Thoracic aorta (tissue), 2 donors: ENCODE measurements around the gene ZNF223. TPM values are rescaled to one million over a fixed set of nuclear protein-coding genes. Genes with fewer than 3 reads are reported as not detected.

Experiments used
- ATAC-seq: fragments of 150-250 bp; one replicate; pipeline ENCODE4 v1.8.0; 2017; ENCODE audit warnings: low read depth; ENCODE audit not compliant: insufficient number of reproducible peaks, low FRiP score
- DNase-seq: peaks from one replicate; pipeline ENCODE4 v3.0.0-alpha.2; 2020; ENCODE audit warnings: low spot score
- H3K27ac ChIP-seq, 2 donors: fragments of 200-600 bp; sonication (generic); 1 replicate in 1 of 2; 2 replicates in 1 of 2; pipeline ENCODE4 v1.5.1; 2016; ENCODE audit warnings: mild to moderate bottlenecking in 2 of 2, moderate library complexity in 2 of 2
- H3K27me3 ChIP-seq: fragments of 200-600 bp; sonication (generic); replicated peaks from 2 replicates; pipeline ENCODE4 v1.6.0; 2016; ENCODE audit warnings: mild to moderate bottlenecking; ENCODE audit not compliant: insufficient read depth
- H3K36me3 ChIP-seq: fragments of 200-600 bp; sonication (generic); one replicate; pipeline ENCODE4 v1.5.1; 2016
- H3K4me1 ChIP-seq, 2 donors: fragments of 200-600 bp; sonication (generic); 1 replicate in 1 of 2; 2 replicates in 1 of 2; pipeline versions ENCODE4 v1.5.1 to v1.6.0; 2016; ENCODE audit warnings: low read depth in 2 of 2, mild to moderate bottlenecking in 1 of 2; ENCODE audit not compliant: control insufficient read depth in 1 of 2
- H3K4me3 ChIP-seq: fragments of 200-600 bp; sonication (generic); 2 replicates; pipeline ENCODE4 v1.5.1; 2016; ENCODE audit warnings: mild to moderate bottlenecking
- H3K9me3 ChIP-seq: fragments of 200-600 bp; sonication (generic); 2 replicates; pipeline ENCODE4 v1.5.1; 2016
- total RNA-seq, 2 donors: library from RNA; depleted of rRNA; stranded (reverse); fragments of >200 nt; gene quantifications; one replicate each; pipeline versions ENCODE4 v1.1.0 to v1.2.3, GENCODE V29; 2016
- TF ChIP-seq, protein P1 (sequence below): fragments of 200-600 bp; sonication (generic); IDR thresholded peaks from one replicate; pipeline ENCODE4 v1.5.1; 2019; ENCODE audit warnings: antibody characterized with exemption

ZNF223 gene
- total RNA-seq, 2 donors from 2014 or later = 2.0 to 6.6 TPM

- DNase-seq = peak; percentile 89
- TF ChIP-seq, protein P1, sequence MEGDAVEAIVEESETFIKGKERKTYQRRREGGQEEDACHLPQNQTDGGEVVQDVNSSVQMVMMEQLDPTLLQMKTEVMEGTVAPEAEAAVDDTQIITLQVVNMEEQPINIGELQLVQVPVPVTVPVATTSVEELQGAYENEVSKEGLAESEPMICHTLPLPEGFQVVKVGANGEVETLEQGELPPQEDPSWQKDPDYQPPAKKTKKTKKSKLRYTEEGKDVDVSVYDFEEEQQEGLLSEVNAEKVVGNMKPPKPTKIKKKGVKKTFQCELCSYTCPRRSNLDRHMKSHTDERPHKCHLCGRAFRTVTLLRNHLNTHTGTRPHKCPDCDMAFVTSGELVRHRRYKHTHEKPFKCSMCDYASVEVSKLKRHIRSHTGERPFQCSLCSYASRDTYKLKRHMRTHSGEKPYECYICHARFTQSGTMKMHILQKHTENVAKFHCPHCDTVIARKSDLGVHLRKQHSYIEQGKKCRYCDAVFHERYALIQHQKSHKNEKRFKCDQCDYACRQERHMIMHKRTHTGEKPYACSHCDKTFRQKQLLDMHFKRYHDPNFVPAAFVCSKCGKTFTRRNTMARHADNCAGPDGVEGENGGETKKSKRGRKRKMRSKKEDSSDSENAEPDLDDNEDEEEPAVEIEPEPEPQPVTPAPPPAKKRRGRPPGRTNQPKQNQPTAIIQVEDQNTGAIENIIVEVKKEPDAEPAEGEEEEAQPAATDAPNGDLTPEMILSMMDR = peak; percentile 20
- Histone ChIP-seq H3K9me3 (peaks cover 35% of the 10 kb centered on the region), H3K4me1 (peaks cover 14 to 22% of the 10 kb centered on the region in 2 donors), H3K27ac (peak within 1 kb of the TSS; percentile 74 to 75), H3K36me3 (peaks cover 11% of the 10 kb centered on the region), H3K27me3 (no peaks in the 10 kb centered on the region), H3K4me3 (peak within 1 kb of the TSS; percentile 91)
- ATAC-seq = peak; percentile 100
These were observed 61.4 kb downstream of the ZNF223 start, which contains the start of gene ZNF225 for GRCh38 chr19:44113138-44113783. ZNF225 (plus strand) TSS chr19:44113399; CDS start chr19:44115828, 2,429 bp downstream.

GRCh38 chr19:44113784-44114390, 62.1 kb downstream of the ZNF223 start:
- ATAC-seq (no peak), DNase-seq (no peak)
- Histone ChIP-seq H3K27me3 (no peaks in the 10 kb centered on the region), H3K9me3 (peaks cover 30% of the 10 kb centered on the region), H3K27ac (peak overlapping the region; percentile 74 to 75), H3K4me1 (peaks cover 14 to 22% of the 10 kb centered on the region in 2 donors), H3K36me3 (peaks cover 14% of the 10 kb centered on the region), H3K4me3 (peak overlapping the region; percentile 91)
- TF ChIP-seq, protein P1 = no peak

Other genes starting within 250 kb of the ZNF223 start
- 1 to 10 TPM; 5.9 to 6.5 TPM for gene LYPD5, start 249.6 kb upstream of the ZNF223 start, total RNA-seq
- 10 to 100 TPM in 1 of 2 donors, 1 to 10 TPM in 1; 8.1 to 15.3 TPM for gene ZNF283, start 224.7 kb upstream of the ZNF223 start, total RNA-seq
- 1 to 10 TPM in 1 of 2 donors, not detected in 1; 2.7 TPM for gene ZNF404, start 168.1 kb upstream of the ZNF223 start, total RNA-seq
- 10 to 100 TPM in 1 of 2 donors, 1 to 10 TPM in 1; 8.1 to 16.9 TPM for gene ZNF45, start 116.8 kb upstream of the ZNF223 start, total RNA-seq
- 10 to 100 TPM in 1 of 2 donors, 1 to 10 TPM in 1; 5.8 to 11.9 TPM for gene ZNF221, start 100.8 kb upstream of the ZNF223 start, total RNA-seq
- 10 to 100 TPM in 1 of 2 donors, 1 to 10 TPM in 1; 2.0 to 15.2 TPM for gene ZNF155, start 67.8 kb upstream of the ZNF223 start, total RNA-seq
- 1 to 10 TPM; 7.3 to 7.9 TPM for gene ZNF230, start 49.1 kb upstream of the ZNF223 start, total RNA-seq
- gene ZNF222, start 26.7 kb upstream of the ZNF223 start, total RNA-seq = 1 to 10 TPM; 1.8 to 4.7 TPM
- 1 to 10 TPM; 2.0 to 2.1 TPM for gene ZNF284, start 20.1 kb downstream of the ZNF223 start, total RNA-seq
- gene ZNF224, start 42.3 kb downstream of the ZNF223 start, total RNA-seq = 10 to 100 TPM; 33.7 to 34.9 TPM
- gene ZNF225, start 61.4 kb downstream of the ZNF223 start, total RNA-seq = 1 to 10 TPM; 2.2 to 8.3 TPM
- gene ZNF234, start 89.5 kb downstream of the ZNF223 start, total RNA-seq = 1 to 10 TPM; 6.4 to 8.7 TPM
- 10 to 100 TPM in 1 of 2 donors, 1 to 10 TPM in 1; 9.7 to 14.6 TPM for gene ZNF226, start 113.1 kb downstream of the ZNF223 start, total RNA-seq
- gene ZNF227, start 160.5 kb downstream of the ZNF223 start, total RNA-seq = 10 to 100 TPM; 13.9 to 17.8 TPM
- gene ZNF233, start 207.8 kb downstream of the ZNF223 start, total RNA-seq = under 1 TPM; 0.21 to 0.81 TPM